ENCODE measurements around the gene SNN. TPM values are rescaled to one million over a fixed set of nuclear protein-coding genes. Genes with fewer than 3 reads are reported as not detected.
A peak's percentile ranks its signal among the peaks of the same experiment; 100 is the strongest.

The SNN gene
- total and polyA plus RNA-seq, 2 of the 4 experiments (the other 2 are of a cell fraction) = 10.0 to 13.0 TPM

DNA sequence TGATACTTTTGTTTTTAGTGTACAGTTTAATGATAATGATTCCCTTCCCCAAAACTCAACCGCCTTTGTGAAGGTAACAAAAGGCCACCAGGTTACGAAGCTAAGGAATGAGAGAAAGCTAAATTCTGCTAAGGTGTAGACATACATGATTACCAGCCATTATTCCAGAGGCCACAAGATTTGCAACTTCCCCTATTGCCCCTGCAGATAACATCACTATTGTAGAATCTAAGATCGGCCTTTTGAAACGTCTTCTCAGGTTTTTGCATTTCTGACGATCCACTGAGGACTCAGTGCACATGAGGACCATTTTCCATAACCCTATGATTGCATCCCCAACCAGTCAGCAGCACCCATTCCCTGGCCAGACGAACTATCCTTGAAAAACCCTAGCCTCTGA lies 33.9 kb upstream of the SNN start:
- no peaks in the 10 kb centered on the region for H3K27me3 ChIP-seq (ENCODE audit: control insufficient read depth, insufficient read depth, low read length)
- no peak overlapping the region for H3K56ac ChIP-seq (ENCODE audit: extremely low read depth, insufficient read depth, low read length)
- in situ Hi-C loops (cut with MboI; ENCODE audit: low sequenced_read_pairs) (no loop called here), intact Hi-C loops (cut with micrococcal nuclease) (no loop called here), dilution Hi-C loops (cut with HindIII; ENCODE audit: low sequenced_read_pairs, unreplicated experiment) (no loop called here)
- H2BK20ac ChIP-seq (ENCODE audit: low read depth, low read length) = peak overlapping the region; percentile 98
- no peak overlapping the region for H3K4me3 ChIP-seq (ENCODE audit: insufficient read depth, low read depth, low read length)
- H3K79me1 ChIP-seq (ENCODE audit: low read depth in 1 of 2, low read length in 2 of 2) = no peaks in the 10 kb centered on the region; a peak in 1 of 4 replicates
- no peak overlapping the region for H3K9ac ChIP-seq (ENCODE audit: low read depth, low read length)
- H2AK5ac ChIP-seq (ENCODE audit: low read depth, low read length) = peak overlapping the region; percentile 93
- peak overlapping the region; percentile 88 to 99; a peak in 3 of 4 replicates for H4K8ac ChIP-seq (ENCODE audit: low read depth in 2 of 2, low read length in 2 of 2)
- ChIA-PET CTCF (no interaction called here), POLR2A (ENCODE audit: unreplicated experiment) (no interaction called here)
- DNase-seq (no peak), ATAC-seq (ENCODE audit: low read depth) (no peak)
- peak overlapping the region; percentile 72 for H3K18ac ChIP-seq (ENCODE audit: low read depth, low read length)
- BruUV-seq (replicated peaks) = no TSS peak
- no peak overlapping the region for H2AFZ ChIP-seq (replicated peaks; ENCODE audit: low read length, poor library complexity)
- H2BK5ac ChIP-seq (ENCODE audit: low read depth, low read length, poor library complexity, severe bottlenecking) = peak overlapping the region; percentile 10
- peak overlapping the region; percentile 70; the same call in 1 of the 2 replicates for H4K5ac ChIP-seq (ENCODE audit: low read depth, low read length)
- H4K20me1 ChIP-seq (ENCODE audit: insufficient read depth, low read length) = no peaks in the 10 kb centered on the region
- peak overlapping the region; percentile 99 for H3K4ac ChIP-seq (ENCODE audit: low read depth, low read length)
- peak overlapping the region; percentile 100 for H2BK120ac ChIP-seq (ENCODE audit: low read depth, low read length)
- H3K36me3 ChIP-seq (ENCODE audit: control insufficient read depth, insufficient read depth, low read length) = no peaks in the 10 kb centered on the region
- H3K23ac ChIP-seq (ENCODE audit: low read depth, low read length) = no peak overlapping the region; the same call in 1 of the 2 replicates
- H4K91ac ChIP-seq (ENCODE audit: insufficient read depth, low read depth, low read length) = peak overlapping the region; percentile 100
- WGBS, 2 experiments (ENCODE audit: extremely low coverage in 2 of 2, insufficient read length in 1 of 2) = 96% methylated on average over 3 of the region's 6 CpGs; no CpG with 5 or more reads in 1 of the 2 experiments
- no peak overlapping the region for H2AK9ac ChIP-seq (replicated peaks; ENCODE audit: low read depth, low read length, poor library complexity)
- peak overlapping the region; percentile 99; the same call in 2 of the 3 replicates for H2BK15ac ChIP-seq (ENCODE audit: low read depth, low read length)
- H3K14ac ChIP-seq (replicated peaks; ENCODE audit: low read depth, low read length) = peak overlapping the region; percentile 98; the same call in 1 of the 2 replicates
- no peaks in the 10 kb centered on the region for H3K9me3 ChIP-seq (ENCODE audit: control insufficient read depth, insufficient read depth, low read length)
- peaks cover 12% of the 10 kb centered on the region for H3K9me1 ChIP-seq (ENCODE audit: insufficient read depth, low read length)
- H3K27ac ChIP-seq (ENCODE audit: insufficient read depth, low read length) = no peak overlapping the region
- TF ChIP-seq FOS (IDR thresholded peaks at IDR 0.05; ENCODE audit: low read depth, low read length) (no peak), CEBPB (IDR thresholded peaks at IDR 0.05; ENCODE audit: low read depth, low read length) (no peak), MAZ (IDR thresholded peaks at IDR 0.05; ENCODE audit: borderline replicate concordance, low read depth, low read length) (no peak), POLR2A (IDR thresholded peaks at IDR 0.05; ENCODE audit: low read depth, low read length) (no peak), MAFK (IDR thresholded peaks at IDR 0.05; ENCODE audit: low read depth, low read length) (no peak), RAD21 (IDR thresholded peaks at IDR 0.05; ENCODE audit: low read length) (no peak), RFX5 (IDR thresholded peaks at IDR 0.05; ENCODE audit: low read depth, low read length) (no peak), RCOR1 (IDR thresholded peaks at IDR 0.05; ENCODE audit: insufficient replicate concordance, low read length) (no peak)
- TF ChIP-seq, protein P1, sequence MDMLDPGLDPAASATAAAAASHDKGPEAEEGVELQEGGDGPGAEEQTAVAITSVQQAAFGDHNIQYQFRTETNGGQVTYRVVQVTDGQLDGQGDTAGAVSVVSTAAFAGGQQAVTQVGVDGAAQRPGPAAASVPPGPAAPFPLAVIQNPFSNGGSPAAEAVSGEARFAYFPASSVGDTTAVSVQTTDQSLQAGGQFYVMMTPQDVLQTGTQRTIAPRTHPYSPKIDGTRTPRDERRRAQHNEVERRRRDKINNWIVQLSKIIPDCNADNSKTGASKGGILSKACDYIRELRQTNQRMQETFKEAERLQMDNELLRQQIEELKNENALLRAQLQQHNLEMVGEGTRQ (IDR thresholded peaks at IDR 0.05; ENCODE audit: low read depth, low read length) = no peak
- no peak overlapping the region for H3K4me2 ChIP-seq (ENCODE audit: low read depth, low read length)
- peaks cover 29% of the 10 kb centered on the region for H3K4me1 ChIP-seq (ENCODE audit: control insufficient read depth, insufficient read depth, low read length)
